H1 (cell line): ENCODE data around the gene MT1G. TPM values are rescaled to one million over a fixed set of nuclear protein-coding genes. Genes with fewer than 3 reads are reported as not detected.
"Not testable (repeated sequence)": the region's sequence is repeated elsewhere in the genome, so short reads cannot be mapped to it uniquely, and the experiment has no call there.

Source experiments
- CTCF ChIA-PET: fragments of 300-600 bp; sonication (Branson Sonifier 250); formaldehyde crosslinking; loops from one replicate; lab custom pipeline; 2021; ENCODE audit not compliant: partially characterized antibody; lab: Charles Lee
- POLR2A ChIA-PET: fragments of 300-600 bp; sonication (Branson Sonifier 250); formaldehyde crosslinking; loops from one replicate; lab custom pipeline; 2021; ENCODE audit warnings: inconsistent platforms; ENCODE audit not compliant: partially characterized antibody; lab: Charles Lee
- DNase-seq, 2 experiments: peaks; one replicate each; pipeline versions ENCODE4 v3.0.0 to v3.0.0-alpha.2; 2010 to 2022; ENCODE audit warnings: low spot score in 2 of 2, low read depth in 1 of 2, mixed read lengths in 1 of 2
- FAIRE-seq: peaks from 2 replicates; lab custom pipeline; 2011; peaks lifted over from hg19 to GRCh38; lab: Jason Lieb, UNC
- H2AFZ ChIP-seq: 2 replicates; pipeline ENCODE4 v1.8.1; 2012; ENCODE audit warnings: low read length, inconsistent platforms
- H2AK5ac ChIP-seq: 2 replicates; pipeline ENCODE4 v1.6.1; 2013; ENCODE audit warnings: low read depth, low read length
- H2BK120ac ChIP-seq: replicated peaks from 2 replicates; pipeline ENCODE3; 2013; ENCODE audit warnings: low read depth, low read length, inconsistent platforms
- H2BK12ac ChIP-seq: 2 replicates; pipeline ENCODE4 v1.6.1; 2013; ENCODE audit warnings: low read depth, low read length
- H2BK15ac ChIP-seq: 2 replicates; pipeline ENCODE4 v1.6.1; 2013; ENCODE audit warnings: low read length
- H2BK20ac ChIP-seq: 2 replicates; pipeline ENCODE4 v1.6.1; 2013; ENCODE audit warnings: low read length
- H2BK5ac ChIP-seq: 2 replicates; pipeline ENCODE4 v1.6.1; 2013; ENCODE audit warnings: low read depth, low read length
- H3K14ac ChIP-seq: 2 replicates; pipeline ENCODE4 v1.6.1; 2013; ENCODE audit warnings: inconsistent platforms; ENCODE audit not compliant: insufficient read length
- H3K18ac ChIP-seq: 2 replicates; pipeline ENCODE4 v1.6.1; 2013; ENCODE audit warnings: low read length; ENCODE audit errors: extremely low read depth
- H3K23ac ChIP-seq: 2 replicates; pipeline ENCODE4 v1.6.1; 2013; ENCODE audit warnings: inconsistent platforms; ENCODE audit not compliant: insufficient read length
- H3K23me2 ChIP-seq: 2 replicates; pipeline ENCODE4 v1.6.1; 2013; ENCODE audit warnings: low read depth, low read length
- H3K27ac ChIP-seq: 2 replicates; pipeline ENCODE4 v1.6.1; 2011; ENCODE audit warnings: low read depth, low read length, inconsistent platforms
- H3K27me3 ChIP-seq, 4 experiments: replicated peaks in 1 of 4; 1 replicate in 1 of 4; 2 replicates in 3 of 4; pipeline versions ENCODE4 v1.6.1 to v1.8.1; 2011 to 2013; ENCODE audit warnings: low read length in 3 of 4, mild to moderate bottlenecking in 3 of 4, inconsistent platforms in 2 of 4, mixed read lengths in 2 of 4, moderate library complexity in 1 of 4; ENCODE audit not compliant: control insufficient read depth in 3 of 4, insufficient read depth in 3 of 4; ENCODE audit errors: extremely low read depth in 1 of 4
- H3K36me3 ChIP-seq, 4 experiments: 2 replicates each; pipeline versions ENCODE4 v1.6.1 to v1.8.1; 2011 to 2013; ENCODE audit warnings: mild to moderate bottlenecking in 4 of 4, low read length in 3 of 4, moderate library complexity in 2 of 4, control low read depth in 1 of 4, inconsistent platforms in 1 of 4; ENCODE audit not compliant: insufficient read depth in 4 of 4, control insufficient read depth in 2 of 4
- H3K4ac ChIP-seq: replicated peaks from 2 replicates; pipeline ENCODE3; 2013; ENCODE audit warnings: low read length, low read depth, mixed read lengths, inconsistent platforms; ENCODE audit not compliant: insufficient read length
- H3K4me1 ChIP-seq, 4 experiments: replicated peaks in 1 of 4; 1 replicate in 1 of 4; 2 replicates in 3 of 4; pipeline versions ENCODE4 v1.6.1 to v1.8.1; 2011 to 2013; ENCODE audit warnings: low read length in 3 of 4, inconsistent platforms in 2 of 4, mixed read lengths in 1 of 4; ENCODE audit not compliant: insufficient read depth in 4 of 4, control insufficient read depth in 3 of 4
- H3K4me2 ChIP-seq, 2 experiments: 2 replicates each; pipeline versions ENCODE4 v1.6.1 to v1.8.1; 2011 to 2013; ENCODE audit warnings: low read depth in 2 of 2, low read length in 2 of 2, control low read depth in 1 of 2, inconsistent platforms in 1 of 2, mild to moderate bottlenecking in 1 of 2; ENCODE audit not compliant: insufficient read depth in 1 of 2
- H3K4me3 ChIP-seq, 4 experiments: fragments of 200-600, 300-600 bp in 1 of 4; sonication (generic), shearing (Covaris generic), sonication (Bioruptor Twin) in 1 of 4; 2 replicates each; pipeline versions ENCODE4 v1.5.1 to v1.8.1; 2011 to 2016; ENCODE audit warnings: low read length in 4 of 4, low read depth in 3 of 4, control low read depth in 2 of 4, inconsistent platforms in 2 of 4, mild to moderate bottlenecking in 2 of 4, mixed read lengths in 1 of 4, moderate library complexity in 1 of 4; ENCODE audit not compliant: insufficient read depth in 2 of 4; ENCODE audit errors: extremely low read depth in 1 of 4
- H3K56ac ChIP-seq: replicated peaks from 2 replicates; pipeline ENCODE3; 2013; ENCODE audit warnings: low read depth, mild to moderate bottlenecking, mixed read lengths, low read length, inconsistent platforms; ENCODE audit not compliant: insufficient read length
- H3K79me1 ChIP-seq: 2 replicates; pipeline ENCODE4 v1.6.1; 2013; ENCODE audit warnings: low read depth, low read length, control low read depth
- H3K79me2 ChIP-seq, 2 experiments: 2 replicates each; pipeline versions ENCODE4 v1.6.1 to v1.8.1; 2012 to 2013; ENCODE audit warnings: low read length in 2 of 2, mild to moderate bottlenecking in 2 of 2, inconsistent platforms in 1 of 2; ENCODE audit not compliant: insufficient read depth in 2 of 2, control insufficient read depth in 1 of 2
- H3K9ac ChIP-seq, 4 experiments: replicated peaks in 1 of 4; 1 replicate in 1 of 4; 2 replicates in 3 of 4; pipeline versions ENCODE4 v1.6.1 to v1.8.1; 2011 to 2013; ENCODE audit warnings: low read depth in 3 of 4, low read length in 3 of 4, control low read depth in 2 of 4, mild to moderate bottlenecking in 2 of 4, moderate library complexity in 2 of 4, inconsistent platforms in 1 of 4; ENCODE audit errors: extremely low read depth in 1 of 4
- H3K9me3 ChIP-seq, 2 experiments: 2 replicates each; pipeline versions ENCODE4 v1.6.1 to v1.8.1; 2012 to 2013; ENCODE audit warnings: mild to moderate bottlenecking in 2 of 2, moderate library complexity in 2 of 2, control low read depth in 1 of 2, inconsistent platforms in 1 of 2, low read depth in 1 of 2, low read length in 1 of 2, mixed read lengths in 1 of 2; ENCODE audit not compliant: insufficient read depth in 2 of 2
- H4K20me1 ChIP-seq, 2 experiments: replicated peaks in 1 of 2; 2 replicates each; pipeline versions ENCODE3 to v1.8.1; 2011 to 2013; ENCODE audit warnings: inconsistent platforms in 2 of 2, low read length in 2 of 2, mild to moderate bottlenecking in 1 of 2; ENCODE audit not compliant: insufficient read depth in 2 of 2, control insufficient read depth in 1 of 2
- H4K5ac ChIP-seq: 2 replicates; pipeline ENCODE4 v1.6.1; 2013; ENCODE audit warnings: low read length, low read depth, mixed read lengths, inconsistent platforms; ENCODE audit not compliant: insufficient read length
- H4K8ac ChIP-seq: 2 replicates; pipeline ENCODE4 v1.8.0; 2013; ENCODE audit warnings: mild to moderate bottlenecking, moderate library complexity, low read length, inconsistent platforms; ENCODE audit not compliant: insufficient read depth; ENCODE audit errors: extremely low read depth
- H4K91ac ChIP-seq: replicated peaks from 2 replicates; pipeline ENCODE3; 2013; ENCODE audit warnings: low read length, mixed read lengths, inconsistent platforms; ENCODE audit not compliant: insufficient read length
- WGBS, 2 experiments: shearing (Covaris generic) in 1 of 2; methylation state at CpG; one replicate each; pipeline versions ENCODE4 v1.1.6 to v1.1.7; 2013 to 2015; ENCODE audit warnings: low lambda C conversion rate in 2 of 2, mixed read lengths in 2 of 2, inconsistent platforms in 1 of 2, low coverage in 1 of 2, missing lambda C conversion rate in 1 of 2; ENCODE audit not compliant: insufficient replicate concordance in 2 of 2, insufficient coverage in 1 of 2, insufficient read length in 1 of 2; ENCODE audit errors: extremely low coverage in 1 of 2, missing lambda C conversion rate in 1 of 2; 5-methylcytosine and 5-hydroxymethylcytosine counted together
- polyA plus RNA-seq, 7 experiments: library from polyadenylated mRNA; depleted of rRNA in 3 of 7; stranded (reverse) in 5 of 7; unstranded in 2 of 7; fragments of >200 nt in 5 of 7; fragments of 200-250 nt in 2 of 7; gene quantifications; 1 replicate in 5 of 7; 2 replicates in 1 of 7; 4 replicates in 1 of 7; pipeline versions ENCODE4 v1.2.1 to v1.2.3, GENCODE V29; 2011 to 2013; ENCODE audit warnings: missing spikeins in 2 of 7, mixed read lengths in 2 of 7
- total RNA-seq: library from RNA; stranded (reverse); fragmentation: NEBNext Ultra II Directional; extraction: Animal tissue kit (Norgen Biotek cat#: 25700); gene quantifications from 2 replicates; pipeline ENCODE4 v1.2.1, GENCODE V29; 2021

Gene MT1G
- total and polyA plus RNA-seq, 2 of the 8 experiments (the other 6 are each of a cell fraction or from before 2014, with no cell fraction given) = 17.7 to 515 TPM

DNA sequence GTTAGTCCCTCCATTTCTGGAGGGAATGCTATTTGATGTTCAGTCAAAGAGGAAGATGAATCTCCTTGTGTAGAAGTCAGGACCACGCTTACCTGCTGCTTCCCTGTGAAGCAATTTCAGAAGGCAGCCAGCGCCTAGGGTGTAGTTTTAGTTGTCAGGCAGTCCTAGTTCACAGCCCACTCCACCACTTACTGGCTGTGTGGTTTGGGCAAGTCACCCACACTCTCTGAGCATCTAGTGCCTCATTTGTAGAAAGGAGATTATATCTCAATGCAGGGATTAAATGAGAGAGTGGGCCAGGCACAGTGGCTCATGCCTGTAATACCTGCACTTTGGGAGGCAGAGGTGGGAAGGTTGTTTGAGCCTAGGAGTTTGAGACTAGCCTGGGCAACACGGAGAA is 4.3 kb upstream of the MT1G start:
- not testable (repeated sequence) for H3K79me2 ChIP-seq, H3K4me3 ChIP-seq, H3K23ac ChIP-seq, H2AFZ ChIP-seq, H3K18ac ChIP-seq, FAIRE-seq, H2BK15ac ChIP-seq, H3K4ac ChIP-seq, DNase-seq, H3K4me2 ChIP-seq, H4K8ac ChIP-seq, H2BK5ac ChIP-seq, H3K27ac ChIP-seq, H3K79me1 ChIP-seq, H3K9me3 ChIP-seq, H3K36me3 ChIP-seq, H4K5ac ChIP-seq, H3K56ac ChIP-seq, H2BK20ac ChIP-seq, H4K20me1 ChIP-seq, H3K9ac ChIP-seq, H2BK120ac ChIP-seq, H2AK5ac ChIP-seq, H4K91ac ChIP-seq, H3K14ac ChIP-seq, H2BK12ac ChIP-seq
- ChIA-PET CTCF (interaction anchor here (0.6 to 2.9 kb wide), 10 partner anchors 11 to 671 kb away, joined by 3 to 62 read pairs (median 4); no protein-coding TSS in a partner anchor), POLR2A (interaction anchor here (0.7 to 13.9 kb wide), 3 partner anchors 9 to 28 kb away, joined by 3 to 205 read pairs (median 74); partner anchors contain the start of genes MT1B, MT1F and MT1X)
- Histone ChIP-seq H3K23me2 (peaks cover 10% of the 10 kb centered on the region; the same call in 1 of the 2 replicates), H3K27me3 (peaks cover 48 to 82% (median 67%) of the 10 kb centered on the region in 4 experiments), H3K4me1 (peaks cover 3 to 25% (median 17%) of the 10 kb centered on the region in 4 experiments)
- 74% methylated on average over 3 of the region's 3 CpGs; no CpG with 5 or more reads in 1 of the 2 experiments for WGBS, 2 experiments

DNA sequence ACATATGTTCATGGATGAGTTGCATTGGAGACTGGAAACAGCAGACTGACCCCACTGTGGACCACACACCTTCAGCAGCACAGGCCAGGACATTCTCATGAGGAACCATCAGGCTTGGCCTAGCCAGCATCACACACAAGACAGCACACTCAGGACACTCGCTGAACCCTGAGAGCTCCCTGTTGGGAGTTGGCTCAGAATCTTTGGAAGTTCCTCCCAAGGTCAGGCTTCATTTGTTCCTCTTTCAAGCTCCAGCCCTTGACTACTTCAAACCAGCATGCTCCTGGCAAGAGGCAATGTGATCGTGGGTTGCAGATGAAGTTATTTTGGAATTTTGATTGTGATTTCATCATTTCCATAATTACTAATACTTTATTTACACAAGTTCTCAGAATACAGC is 3.8 kb upstream of the MT1G start:
- not testable (repeated sequence) for H2BK120ac ChIP-seq, H3K56ac ChIP-seq, H4K20me1 ChIP-seq, H3K27ac ChIP-seq, H2BK20ac ChIP-seq, H3K9ac ChIP-seq, H4K8ac ChIP-seq, H3K23ac ChIP-seq, H3K36me3 ChIP-seq, H2BK5ac ChIP-seq, H3K79me1 ChIP-seq, H2AK5ac ChIP-seq, H3K14ac ChIP-seq, H2AFZ ChIP-seq, H3K4me2 ChIP-seq, H3K79me2 ChIP-seq, DNase-seq, H3K4me3 ChIP-seq, H2BK15ac ChIP-seq, H4K91ac ChIP-seq, H3K4ac ChIP-seq, H3K9me3 ChIP-seq, H4K5ac ChIP-seq, H3K18ac ChIP-seq
- Histone ChIP-seq H3K4me1 (peaks cover 3 to 22% (median 17%) of the 10 kb centered on the region in 4 experiments), H3K27me3 (peaks cover 53 to 82% (median 68%) of the 10 kb centered on the region in 4 experiments), H2BK12ac (peak overlapping the region; percentile 64; the same call in 1 of the 2 replicates), H3K23me2 (peaks cover 10% of the 10 kb centered on the region; the same call in 1 of the 2 replicates)
- WGBS, 2 experiments = 82% methylated on average over 2 of the region's 2 CpGs; no CpG with 5 or more reads in 1 of the 2 experiments
- ChIA-PET POLR2A (interaction anchor here (8.9 to 13.9 kb wide), 2 partner anchors 9 to 17 kb away, joined by 74 to 205 read pairs; partner anchors contain the start of genes MT1B, MT1F and MT1X), CTCF (interaction anchor here (1.1 to 4.6 kb wide), 6 partner anchors 10 to 185 kb away, joined by 3 to 62 read pairs (median 6); no protein-coding TSS in a partner anchor)
- peak; percentile 69 for FAIRE-seq
